GM21723 (cell line): ENCODE results near the gene DPEP1.

Source experiments
- ATAC-seq: cut with Tn5 transposase; IDR thresholded peaks from one replicate; pipeline ENCODE4 v1.9.1; 2021; ENCODE audit warnings: mild to moderate bottlenecking, moderate library complexity; ENCODE audit not compliant: unreplicated experiment

Gene DPEP1

DNA sequence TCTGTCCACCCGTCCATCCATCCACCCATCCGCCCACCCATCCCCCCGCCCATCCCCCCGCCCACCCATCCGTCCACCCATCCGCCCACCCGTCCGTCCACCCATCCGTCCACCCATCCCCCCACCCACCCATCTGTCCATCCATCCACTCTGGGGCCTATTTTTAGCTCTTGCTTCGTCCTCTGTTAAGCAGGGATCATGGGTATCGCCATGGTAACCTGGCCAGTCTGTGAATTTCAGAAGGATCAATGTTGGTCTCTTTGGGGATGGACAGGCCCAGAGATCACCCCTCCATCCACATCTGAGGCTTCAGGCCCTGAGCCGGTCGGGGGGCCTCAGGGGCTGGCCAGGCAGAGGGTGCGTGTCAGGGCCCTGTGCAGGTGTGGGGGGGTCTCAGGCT, 15.2 kb upstream of the DPEP1 start:
- ATAC-seq: no peak

- no peak for ATAC-seq
These were observed 14.0 kb upstream of the DPEP1 start for GRCh38 chr16:89599451-89599858.

GRCh38 chr16:89599902-89600301, 13.5 kb upstream of the DPEP1 start:
- ATAC-seq: no peak

DNA sequence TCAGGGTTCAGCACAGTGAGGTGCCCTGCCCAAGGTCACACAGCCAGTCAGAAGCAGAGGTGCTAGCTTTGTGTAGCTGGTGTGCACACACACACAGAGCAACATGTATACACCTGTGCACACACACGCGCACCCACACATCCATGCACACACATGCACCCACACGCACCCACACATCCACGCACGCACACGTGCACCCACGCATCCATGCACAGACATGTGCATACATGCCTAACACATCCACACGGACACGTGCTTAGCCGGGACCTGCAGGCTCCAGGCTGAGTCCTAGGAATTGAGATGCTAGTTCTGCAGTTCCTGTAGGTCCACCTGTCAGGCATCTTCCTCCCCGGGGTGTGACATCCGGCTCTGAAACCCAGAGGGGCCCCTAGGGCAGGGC, 13.0 kb upstream of the DPEP1 start:
- ATAC-seq: no peak

DNA sequence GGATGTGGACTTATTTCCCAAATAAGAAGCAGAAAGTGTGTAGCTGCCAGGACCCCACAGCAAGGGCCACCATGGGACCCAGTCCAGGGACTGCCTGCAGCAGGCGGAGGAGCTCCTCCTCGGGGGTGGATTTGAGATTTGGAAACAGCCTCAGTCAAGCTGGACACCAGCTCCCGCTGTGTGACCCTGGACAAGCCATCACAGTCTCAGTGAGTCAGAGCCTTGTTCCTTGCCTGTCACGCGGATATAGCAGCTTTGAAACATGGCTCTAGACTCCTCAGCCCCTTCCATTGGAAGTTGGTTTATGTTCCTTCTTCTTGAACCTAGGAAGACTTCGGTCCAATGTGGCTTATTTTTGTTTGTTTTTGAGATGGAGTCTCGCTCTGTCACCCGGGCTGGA, 12.5 kb upstream of the DPEP1 start:
- no peak for ATAC-seq

DNA sequence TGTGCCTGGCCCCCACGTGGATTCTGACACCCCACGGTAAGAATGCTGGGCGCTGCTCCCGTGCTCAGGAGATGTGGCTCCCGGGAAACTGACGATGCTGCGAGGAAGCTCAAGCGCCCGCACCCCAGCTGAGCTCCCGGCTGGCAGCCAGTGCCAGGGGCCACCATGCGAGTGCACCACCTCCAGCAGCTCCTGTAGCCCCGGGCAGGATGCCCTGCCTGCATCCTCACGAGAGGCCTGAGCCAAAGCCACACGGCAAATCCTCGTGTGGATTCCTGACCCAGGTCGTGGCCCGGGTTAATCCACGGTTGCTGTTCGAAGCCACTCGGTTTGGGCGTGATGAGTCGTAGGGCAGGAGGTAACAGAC, 11.6 kb upstream of the DPEP1 start:
- ATAC-seq: no peak

GRCh38 chr16:89602273-89602951, 11.0 kb upstream of the DPEP1 start:
- ATAC-seq: no peak

DNA sequence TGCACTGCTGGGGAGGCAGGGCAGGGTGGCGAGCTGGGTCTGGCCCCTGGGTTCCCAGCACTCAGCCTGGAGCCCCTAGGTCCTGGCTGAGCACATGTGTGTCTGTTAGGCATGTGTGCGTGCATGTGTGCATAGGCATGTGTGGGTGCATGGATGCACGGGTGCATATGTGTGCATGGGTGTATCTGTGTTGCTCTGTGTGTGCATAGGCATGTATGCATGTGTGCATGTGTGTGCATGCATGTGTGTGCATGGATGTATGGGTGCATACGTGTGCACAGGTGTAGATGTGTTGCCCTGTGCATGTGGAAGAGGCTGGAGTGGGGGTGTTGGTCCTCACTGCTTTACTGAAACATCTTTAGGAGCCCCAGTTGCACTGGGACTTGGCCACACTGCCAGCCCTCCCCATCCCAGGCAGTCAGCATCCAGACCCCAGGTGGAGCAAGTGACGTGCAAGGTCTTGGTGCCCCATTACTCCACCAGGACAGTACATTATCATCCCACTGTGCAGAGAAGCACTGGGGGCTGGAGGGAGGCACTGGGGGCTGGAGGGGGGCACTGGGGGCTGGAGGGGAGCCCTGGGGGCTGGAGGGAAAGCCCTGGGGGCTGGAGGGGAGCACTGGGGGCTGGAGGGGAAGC, 10.4 kb upstream of the DPEP1 start:
- no peak for ATAC-seq

DNA sequence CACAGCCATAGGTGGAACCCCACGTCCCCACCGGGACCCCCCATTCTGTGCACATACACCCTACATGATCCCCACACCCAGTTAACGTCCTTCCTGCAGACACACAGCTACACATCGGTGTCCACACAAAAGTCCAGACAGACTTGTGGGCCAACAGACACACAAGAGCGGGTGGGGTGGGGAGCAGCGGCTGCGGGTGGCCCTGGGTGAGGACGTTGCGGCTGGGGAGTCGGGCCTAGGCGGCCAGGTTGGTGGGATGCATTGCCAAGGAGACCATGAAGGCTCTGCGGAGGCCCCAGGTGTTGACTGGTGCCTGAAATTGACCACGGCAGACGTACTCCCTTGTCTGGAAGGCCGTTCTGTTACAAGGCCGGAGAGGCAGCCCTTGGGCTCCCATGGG, 8.7 kb upstream of the DPEP1 start:
- no peak for ATAC-seq

DNA sequence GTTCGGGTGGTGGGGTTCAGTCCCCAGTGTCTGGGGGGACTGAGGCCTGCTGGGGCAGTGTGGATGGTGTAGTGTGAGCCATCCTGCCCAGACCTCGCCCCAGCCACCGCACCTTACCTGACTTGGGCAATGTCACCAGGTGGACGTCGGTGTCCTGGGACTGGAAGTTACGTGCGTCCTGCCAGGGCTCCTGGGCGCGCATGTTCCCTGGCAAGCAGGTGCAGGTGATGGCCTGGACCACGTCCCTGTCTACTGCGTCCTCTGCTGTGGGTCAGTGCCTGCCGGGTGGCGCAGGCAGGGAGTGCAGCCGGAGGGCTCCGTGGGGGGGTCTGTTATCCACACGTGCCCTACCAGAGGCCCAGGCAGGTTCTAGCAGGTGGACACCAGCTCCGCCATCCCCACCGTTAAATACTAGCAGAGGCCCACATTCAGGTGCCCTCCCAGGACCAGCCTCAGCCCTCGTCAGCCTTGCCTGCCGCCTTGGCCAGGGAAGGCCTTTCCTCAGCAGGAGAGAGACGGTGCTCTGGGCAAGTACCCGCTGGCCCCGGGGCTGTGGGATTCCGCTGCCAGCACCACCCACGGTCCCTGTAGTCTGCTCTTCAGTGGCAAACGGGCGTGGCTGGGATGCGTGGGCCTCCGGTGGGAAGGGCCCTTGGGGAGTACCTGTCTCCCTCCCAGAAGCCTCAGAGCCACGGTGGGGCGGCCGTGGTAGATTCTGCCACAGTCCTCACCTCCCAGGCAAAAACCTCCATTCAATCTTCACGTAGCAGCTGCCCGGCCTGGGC, 8.1 kb upstream of the DPEP1 start:
- no peak for ATAC-seq

DNA sequence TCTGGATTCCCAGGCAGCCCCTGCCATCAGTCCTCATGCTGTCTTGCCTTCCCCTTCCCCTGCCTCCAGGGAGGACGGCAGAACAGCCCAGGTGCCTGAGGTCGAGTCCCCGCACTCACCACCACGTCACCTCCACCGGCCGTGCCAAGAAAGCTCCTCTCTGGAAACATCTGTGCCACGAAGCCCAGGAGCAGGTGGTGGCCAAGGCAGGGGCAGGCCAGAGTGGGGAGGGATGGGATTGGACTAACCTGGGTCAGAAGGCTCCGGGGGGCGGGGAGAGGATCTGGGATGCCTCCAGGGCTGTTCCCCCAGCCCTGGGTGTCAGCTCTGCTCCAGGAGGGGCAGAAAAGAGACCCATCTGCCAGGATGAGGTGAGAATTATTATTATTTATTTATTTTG, 7.4 kb upstream of the DPEP1 start:
- ATAC-seq: no peak

DNA sequence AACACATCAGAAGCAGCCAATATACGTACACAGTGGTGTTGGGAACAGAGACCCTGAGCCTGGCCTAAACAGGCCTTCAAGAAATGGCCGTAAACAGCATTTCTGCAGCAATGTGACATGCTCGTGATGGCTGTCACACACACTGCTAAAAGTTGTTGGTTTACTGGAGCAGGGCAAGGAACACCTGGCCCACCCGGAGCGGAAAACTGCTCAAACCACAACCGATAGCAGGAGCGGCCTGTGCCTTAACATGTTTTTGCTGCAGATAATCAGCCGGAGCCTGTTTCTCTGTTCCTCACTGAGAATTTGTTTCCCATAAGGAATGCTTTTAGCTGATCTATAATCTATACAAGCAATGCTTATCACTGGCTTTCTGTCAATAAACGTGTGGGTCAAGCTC, 6.0 kb upstream of the DPEP1 start:
- no peak for ATAC-seq

DNA sequence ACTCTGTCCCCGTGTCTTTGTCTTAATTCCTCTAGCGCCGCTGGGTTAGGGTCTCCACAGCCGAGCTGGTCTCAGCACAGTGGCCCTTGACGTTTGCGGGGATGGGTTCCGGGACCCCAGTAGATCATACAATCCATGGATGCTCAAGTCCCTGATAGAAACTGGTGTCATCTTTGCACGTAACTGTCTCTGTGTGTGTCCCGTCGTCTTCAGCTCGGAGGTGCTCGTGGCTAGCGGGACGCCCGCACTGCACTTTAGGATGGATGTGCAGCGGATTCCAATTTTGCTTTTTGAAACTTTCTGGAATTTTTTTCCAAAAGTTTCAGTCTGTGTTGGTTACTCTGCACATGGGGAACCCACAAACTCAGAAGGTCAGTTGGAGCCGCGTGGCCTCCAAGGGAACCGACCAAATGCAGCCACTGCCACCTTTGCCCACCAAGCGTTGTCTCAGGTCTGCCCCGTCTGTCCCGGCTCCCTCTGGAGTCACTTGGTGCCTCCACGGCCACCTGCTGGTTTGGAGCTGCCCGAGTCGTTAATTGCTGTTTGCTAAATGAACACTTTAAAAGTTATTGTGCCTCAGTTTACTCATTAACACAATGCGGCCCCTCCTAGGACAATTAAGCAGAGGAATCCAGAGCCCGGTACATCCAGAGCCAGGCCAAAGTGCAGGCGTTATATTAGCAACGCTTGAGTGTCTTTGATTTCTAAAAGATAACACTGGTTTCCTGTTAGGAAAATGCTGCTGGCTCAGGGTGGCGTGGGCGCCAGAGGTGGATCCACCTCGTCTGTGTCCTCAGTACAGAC, 5.3 kb upstream of the DPEP1 start:
- ATAC-seq: no peak

GRCh38 chr16:89610108-89610453, 3.4 kb upstream of the DPEP1 start:
- ATAC-seq: no peak

- no peak for ATAC-seq
These were observed 851 bp upstream of the DPEP1 start for GRCh38 chr16:89612415-89613166.

DNA sequence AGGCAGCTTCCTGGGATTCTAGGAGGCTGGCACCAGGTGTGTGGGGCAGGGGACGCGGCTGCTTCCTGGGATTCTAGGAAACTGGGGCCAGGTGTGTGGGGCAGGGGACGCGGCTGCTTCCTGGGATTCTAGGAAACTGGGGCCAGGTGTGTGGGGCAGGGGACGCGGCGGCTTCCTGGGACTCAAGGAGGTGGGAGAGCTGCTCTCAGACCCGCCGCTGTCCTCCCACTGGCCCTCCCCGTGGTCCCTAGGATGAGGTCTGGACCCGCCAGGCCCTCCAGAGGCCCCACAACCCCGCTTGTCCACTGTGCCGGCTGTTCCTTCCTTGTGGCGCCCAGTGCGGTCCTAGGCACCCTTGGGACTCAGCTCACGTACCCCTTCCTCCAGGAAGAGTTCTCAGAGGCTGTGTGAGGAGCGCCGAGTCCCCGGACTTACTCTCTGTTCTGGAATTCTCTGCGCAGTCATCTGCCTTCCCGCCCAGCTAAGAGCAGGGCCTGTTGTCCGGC, 565 bp downstream of the DPEP1 start:
- no peak for ATAC-seq

- ATAC-seq: no peak
These were observed 1.7 kb downstream of the DPEP1 start for GRCh38 chr16:89615176-89615575.

DNA sequence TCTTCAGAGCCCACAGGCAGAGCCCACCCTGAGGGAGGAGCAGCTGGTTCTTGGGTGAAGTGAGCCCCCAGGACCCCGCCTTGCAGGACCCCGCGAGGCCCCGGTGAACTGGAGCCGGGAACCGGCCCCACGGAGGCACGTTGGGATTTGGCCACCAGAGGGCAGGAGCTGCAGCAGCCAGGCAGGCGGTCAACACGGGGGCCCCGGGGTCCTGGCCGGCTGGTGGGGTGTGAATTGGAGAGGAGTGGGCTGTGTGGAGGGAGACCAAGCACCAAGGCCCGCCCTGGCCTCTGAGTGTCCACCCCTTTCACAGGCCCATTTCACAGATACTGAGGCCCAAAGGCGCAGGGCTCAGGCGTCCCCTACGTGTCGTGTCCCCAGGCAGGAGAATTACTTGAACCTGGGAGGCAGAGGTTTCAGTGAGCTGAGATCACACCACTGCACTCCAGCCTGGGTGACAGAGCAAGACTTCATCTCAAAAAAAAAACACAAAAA, 2.2 kb downstream of the DPEP1 start:
- ATAC-seq: no peak

GRCh38 chr16:89616623-89617022, 3.2 kb downstream of the DPEP1 start:
- ATAC-seq: no peak

DNA sequence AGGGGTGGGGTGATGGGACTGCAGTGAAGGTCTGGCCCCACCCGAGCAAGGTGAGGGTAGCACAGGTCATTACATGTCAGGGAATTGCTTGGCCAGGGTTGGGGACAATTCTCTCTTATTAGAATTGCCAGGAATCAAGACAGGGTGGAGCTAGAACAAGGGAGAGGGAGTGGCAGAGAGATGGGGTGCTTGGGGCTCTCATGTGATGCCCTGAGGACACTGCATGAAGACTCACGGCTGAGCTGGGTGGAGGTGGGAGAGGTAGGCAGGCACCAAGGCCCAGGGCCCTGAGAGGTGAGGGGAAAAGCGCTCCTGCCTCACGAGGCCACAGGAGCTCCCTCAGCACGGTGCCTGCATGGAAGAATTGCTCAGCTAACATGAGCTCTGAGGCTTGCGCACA, 3.6 kb downstream of the DPEP1 start:
- no peak for ATAC-seq
